A673 (cell line): Measurements from ENCODE around the gene PODNL1. TPM values are rescaled to one million over a fixed set of nuclear protein-coding genes. Genes with fewer than 3 reads are reported as not detected.

ENCODE experiments used
- BruUV-seq: library from RNA; stranded (reverse); fragments of 400-500 nt; replicated peaks from 2 replicates; lab custom pipeline; 2021; lab: Mats Ljungman, UMichigan
- CTCF ChIA-PET: fragments of 300-600 bp; sonication (Branson Sonifier 250); formaldehyde crosslinking; loops from one replicate; lab custom pipeline; 2022; ENCODE audit warnings: antibody characterized with exemption; lab: Charles Lee
- POLR2A ChIA-PET: fragments of 300-600 bp; sonication (Branson Sonifier 250); formaldehyde crosslinking; loops from one replicate; lab custom pipeline; 2022; ENCODE audit warnings: antibody characterized with exemption; ENCODE audit not compliant: low non-redundant PET; lab: Charles Lee
- DNase-seq: peaks from one replicate; pipeline ENCODE4 v3.0.0-alpha.2; 2015; ENCODE audit warnings: low spot score
- H3K27ac ChIP-seq: fragments of 200-600 bp; sonication (generic); 2 replicates; pipeline ENCODE4 v1.5.1; 2016; ENCODE audit warnings: mixed run types, low read depth, mild to moderate bottlenecking, mixed read lengths, antibody characterized with exemption, low read length; ENCODE audit not compliant: poor library complexity, severe bottlenecking
- H3K27me3 ChIP-seq: fragments of 200-600 bp; sonication (generic); replicated peaks from 2 replicates; pipeline ENCODE4 v1.6.1; 2017; ENCODE audit warnings: mixed run types, low read depth, mild to moderate bottlenecking, mixed read lengths, antibody characterized with exemption, low read length; ENCODE audit not compliant: insufficient read depth, poor library complexity
- H3K36me3 ChIP-seq: fragments of 200-600 bp; sonication (generic); 2 replicates; pipeline ENCODE4 v1.6.1; 2016; ENCODE audit warnings: mixed run types, mild to moderate bottlenecking, mixed read lengths, antibody characterized with exemption, low read length; ENCODE audit not compliant: insufficient read depth, poor library complexity, severe bottlenecking
- H3K4me1 ChIP-seq: fragments of 200-600 bp; sonication (generic); 2 replicates; pipeline ENCODE4 v1.6.1; 2017; ENCODE audit warnings: mixed run types, mild to moderate bottlenecking, mixed read lengths, antibody characterized with exemption, low read length; ENCODE audit not compliant: insufficient read depth, poor library complexity, severe bottlenecking
- H3K4me3 ChIP-seq: fragments of 200-600 bp; sonication (generic); 2 replicates; pipeline ENCODE4 v1.5.1; 2016; ENCODE audit warnings: low read depth, mixed run types, mild to moderate bottlenecking, mixed read lengths, low read length; ENCODE audit not compliant: poor library complexity, severe bottlenecking
- H3K9me3 ChIP-seq: fragments of 200-600 bp; sonication (generic); 2 replicates; pipeline ENCODE4 v1.6.1; 2016; ENCODE audit warnings: mixed run types, low read depth, mild to moderate bottlenecking, mixed read lengths, antibody characterized with exemption, low read length; ENCODE audit not compliant: poor library complexity, severe bottlenecking
- CTCF ChIP-seq: fragments of 300-800, 200-600 bp; sonication (generic); conservative IDR thresholded peaks from 2 replicates; pipeline ENCODE4 v1.5.1; 2017; ENCODE audit warnings: low read depth, mild to moderate bottlenecking, antibody characterized with exemption, low read length, moderate library complexity, mixed read lengths
- EZH2 ChIP-seq: fragments of 200-600 bp; sonication (generic); IDR thresholded peaks from 2 replicates; pipeline ENCODE4 v1.6.1; 2017; ENCODE audit warnings: borderline replicate concordance, low read depth, mild to moderate bottlenecking, mixed read lengths, antibody characterized with exemption, low read length; ENCODE audit not compliant: poor library complexity, severe bottlenecking
- intact Hi-C: fragments of 100-400 bp; cut with micrococcal nuclease; formaldehyde crosslinking; loops from one replicate; pipeline ENCODE4 v1.10.0; 2022; ENCODE audit not compliant: unreplicated experiment
- total RNA-seq: library from RNA; stranded (reverse); gene quantifications from 2 replicates; pipeline ENCODE4 v1.2.3, GENCODE V29; 2021

Gene PODNL1
- total RNA-seq, 1 experiment from 2014 or later: not detected

- DNase-seq: no peak
- H3K4me3 ChIP-seq: no peak overlapping the region
- no TSS peak for BruUV-seq
- no peak for TF ChIP-seq CTCF
- no peak for TF ChIP-seq EZH2
- H3K27me3 ChIP-seq: no peaks in the 10 kb centered on the region
- no peaks in the 10 kb centered on the region for H3K9me3 ChIP-seq
- intact Hi-C loops: no loop called here
- H3K36me3 ChIP-seq: no peaks in the 10 kb centered on the region
- H3K4me1 ChIP-seq: no peaks in the 10 kb centered on the region
- ChIA-PET POLR2A (no interaction called here), CTCF (no interaction called here)
- H3K27ac ChIP-seq: no peak overlapping the region
Observed at GRCh38 chr19:13934785-13935109, 3.5 kb downstream of the PODNL1 start.

- Histone ChIP-seq H3K4me1 (no peaks in the 10 kb centered on the region), H3K9me3 (no peaks in the 10 kb centered on the region), H3K4me3 (no peak overlapping the region), H3K36me3 (peaks cover under 1% of the 10 kb centered on the region), H3K27ac (no peak overlapping the region), H3K27me3 (no peaks in the 10 kb centered on the region)
- intact Hi-C loops: no loop called here
- TF ChIP-seq EZH2: no peak
- no peak for TF ChIP-seq CTCF
- ChIA-PET POLR2A (no interaction called here), CTCF (no interaction called here)
- no TSS peak for BruUV-seq
- DNase-seq: no peak
Observed at GRCh38 chr19:13932911-13933393, 5.3 kb downstream of the PODNL1 start.

- intact Hi-C loops: no loop called here
- Histone ChIP-seq H3K9me3 (no peaks in the 10 kb centered on the region), H3K4me3 (no peak overlapping the region), H3K36me3 (peaks cover 4% of the 10 kb centered on the region), H3K27ac (no peak overlapping the region), H3K27me3 (no peaks in the 10 kb centered on the region), H3K4me1 (no peaks in the 10 kb centered on the region)
- TF ChIP-seq CTCF (no peak), EZH2 (no peak)
- DNase-seq: no peak
- POLR2A ChIA-PET: no interaction called here
- CTCF ChIA-PET: interaction anchor here (0.7 kb wide), 1 partner anchor 9 kb away, joined by 3 read pairs; no protein-coding TSS in a partner anchor
- BruUV-seq: no TSS peak
Observed at GRCh38 chr19:13932149-13932637, 6.0 kb downstream of the PODNL1 start.
